Endothelial cell of umbilical vein (primary cell): Measurements from ENCODE around the gene SCYL1. TPM values are rescaled to one million over a fixed set of nuclear protein-coding genes. Genes with fewer than 3 reads are reported as not detected.

Experiments
- BruUV-seq: library from RNA; stranded (reverse); fragments of 400-500 nt; replicated peaks from 2 replicates; lab custom pipeline; 2021; lab: Mats Ljungman, UMichigan
- CTCF ChIA-PET: fragments of 300-600, 350-600 bp; sonication (Branson Sonifier 250); formaldehyde crosslinking; loops from one replicate; lab custom pipeline; 2021; ENCODE audit warnings: antibody characterized with exemption, inconsistent platforms; lab: Charles Lee
- POLR2A ChIA-PET: fragments of 300-600, 350-600 bp; sonication (Branson Sonifier 250); formaldehyde crosslinking; loops from one replicate; lab custom pipeline; 2021; ENCODE audit warnings: antibody characterized with exemption, inconsistent platforms; lab: Charles Lee
- DNase-seq: peaks from one replicate; pipeline ENCODE4 v3.0.0-alpha.2; 2011; ENCODE audit warnings: low read depth, low spot score
- FAIRE-seq: peaks from 2 replicates; lab custom pipeline; 2011; peaks lifted over from hg19 to GRCh38; lab: Jason Lieb, UNC
- H2AFZ ChIP-seq: 2 replicates; pipeline ENCODE4 v1.6.0; 2012; ENCODE audit warnings: low read depth, low read length, control low read depth, inconsistent platforms
- H3K27ac ChIP-seq: 2 replicates; pipeline ENCODE4 v1.5.1; 2011; ENCODE audit warnings: low read depth, mild to moderate bottlenecking, control low read depth, low read length, moderate library complexity; ENCODE audit not compliant: insufficient read depth
- H3K27me3 ChIP-seq, 2 experiments: 2 replicates each; pipeline versions ENCODE4 v1.6.0 to v1.6.1; 2011; ENCODE audit warnings: low read length in 2 of 2, mixed read lengths in 1 of 2; ENCODE audit not compliant: control insufficient read depth in 2 of 2, insufficient read depth in 2 of 2
- H3K36me3 ChIP-seq, 2 experiments: 2 replicates in 1 of 2; 3 replicates in 1 of 2; pipeline ENCODE4 v1.5.1; 2011; ENCODE audit warnings: low read length in 2 of 2, mild to moderate bottlenecking in 1 of 2, moderate library complexity in 1 of 2; ENCODE audit not compliant: control insufficient read depth in 2 of 2, insufficient read depth in 2 of 2; ENCODE audit errors: extremely low read depth in 1 of 2
- H3K4me1 ChIP-seq: 3 replicates; pipeline ENCODE4 v1.5.1; 2011; ENCODE audit warnings: mild to moderate bottlenecking, low read length; ENCODE audit not compliant: control insufficient read depth, insufficient read depth; ENCODE audit errors: extremely low read depth
- H3K4me2 ChIP-seq: 2 replicates; pipeline ENCODE4 v1.6.1; 2011; ENCODE audit warnings: low read length, control low read depth, mixed read lengths; ENCODE audit not compliant: insufficient read depth
- H3K4me3 ChIP-seq, 3 experiments: fragments of 200-600 bp in 1 of 3; sonication (generic), shearing (Covaris generic) in 1 of 3; replicated peaks in 1 of 3; 2 replicates each; pipeline ENCODE4 v1.5.1; 2011 to 2016; ENCODE audit warnings: control low read depth in 3 of 3, low read length in 3 of 3, mild to moderate bottlenecking in 2 of 3, inconsistent platforms in 1 of 3, low read depth in 1 of 3, moderate library complexity in 1 of 3; ENCODE audit not compliant: insufficient read depth in 1 of 3
- H3K79me2 ChIP-seq: 2 replicates; pipeline ENCODE4 v1.6.0; 2012; ENCODE audit warnings: low read length, inconsistent platforms; ENCODE audit not compliant: control insufficient read depth, insufficient read depth
- H3K9ac ChIP-seq: replicated peaks from 2 replicates; pipeline ENCODE3; 2011; ENCODE audit warnings: low read length, control low read depth; ENCODE audit not compliant: insufficient read depth; ENCODE audit errors: extremely low read depth
- H3K9me1 ChIP-seq: replicated peaks from 3 replicates; pipeline ENCODE4 v1.6.0; 2011; ENCODE audit warnings: mild to moderate bottlenecking, low read length; ENCODE audit not compliant: control insufficient read depth, insufficient read depth; ENCODE audit errors: extremely low read depth
- H3K9me3 ChIP-seq: replicated peaks from 2 replicates; pipeline ENCODE4 v1.5.1; 2012; ENCODE audit warnings: low read length, inconsistent platforms; ENCODE audit not compliant: control insufficient read depth, insufficient read depth
- H4K20me1 ChIP-seq: replicated peaks from 2 replicates; pipeline ENCODE3; 2011; ENCODE audit warnings: mild to moderate bottlenecking, low read length; ENCODE audit not compliant: control insufficient read depth, insufficient read depth; ENCODE audit errors: extremely low read depth
- GATA2 ChIP-seq: IDR thresholded peaks from 2 replicates; pipeline ENCODE4 v1.7.0; 2011; ENCODE audit warnings: low read depth, mild to moderate bottlenecking, moderate library complexity, mixed read lengths, low read length; ENCODE audit not compliant: insufficient read length, insufficient read depth
- MYC ChIP-seq: IDR thresholded peaks from one replicate; pipeline ENCODE4 v1.6.1; 2011; ENCODE audit warnings: mild to moderate bottlenecking, low read depth, low read length
- POLR2A ChIP-seq: IDR thresholded peaks from 2 replicates; pipeline ENCODE4 v1.6.1; 2012; ENCODE audit warnings: low read depth, mild to moderate bottlenecking, control low read depth, low read length
- POLR2AphosphoS5 ChIP-seq: IDR thresholded peaks from 2 replicates; pipeline ENCODE4 v1.6.1; 2012; ENCODE audit warnings: low read depth, mild to moderate bottlenecking, control low read depth, low read length, moderate library complexity; ENCODE audit not compliant: insufficient read depth
- dilution Hi-C: fragments of 300-500 bp; cut with MboI; formaldehyde crosslinking; loops from one replicate; pipeline ENCODE4 v1.15.0; 2019; ENCODE audit warnings: low sequenced_read_pairs; ENCODE audit not compliant: extremely low pct_ligation_motif_present
- intact Hi-C: fragments of 100-400 bp; cut with micrococcal nuclease; formaldehyde crosslinking; loops from one replicate; pipeline ENCODE4 v1.10.0; 2022
- polyA plus RNA-seq, 4 experiments: library from polyadenylated mRNA; depleted of rRNA in 3 of 4; stranded (reverse) in 3 of 4; unstranded in 1 of 4; fragments of >200 nt; gene quantifications; 2 replicates each; pipeline versions ENCODE4 v1.2.1 to v1.2.3, GENCODE V29; 2011 to 2012; ENCODE audit warnings: missing spikeins in 1 of 4
- total RNA-seq: library from RNA; stranded (reverse); gene quantifications from 2 replicates; pipeline ENCODE4 v1.2.3, GENCODE V29; 2021

Gene SCYL1
- total and polyA plus RNA-seq, 2 donors (not counting 3 experiments of a cell fraction or from before 2014, with no cell fraction given), result 88.2 to 126 TPM

GRCh38 chr11:65574811-65575567 lies 50.1 kb downstream of the SCYL1 start:
- Histone ChIP-seq H3K36me3 (no peaks in the 10 kb centered on the region), H3K27ac (peak overlapping the region; percentile 45), H4K20me1 (no peaks in the 10 kb centered on the region), H3K4me2 (peak overlapping the region; percentile 56), H3K79me2 (peaks cover 25% of the 10 kb centered on the region), H3K9me1 (no peaks in the 10 kb centered on the region), H3K4me1 (peaks cover 50% of the 10 kb centered on the region), H2AFZ (no peak overlapping the region), H3K9ac (no peak overlapping the region), H3K9me3 (no peaks in the 10 kb centered on the region), H3K27me3 (no peaks in the 10 kb centered on the region), H3K4me3 (peak overlapping the region in 2 of 3 experiments; percentile 31 to 34)
- dilution Hi-C loops, result no loop called here
- ChIA-PET CTCF (interaction anchor here (1.4 to 9.7 kb wide), 3 partner anchors 15 to 49 kb away, joined by 3 to 167 read pairs (median 22); no protein-coding TSS in a partner anchor), POLR2A (no interaction called here)
- FAIRE-seq (no peak), DNase-seq (peak; percentile 46)
- TF ChIP-seq POLR2A (peak; percentile 60), GATA2 (no peak)
- BruUV-seq, result no TSS peak
- intact Hi-C loops, result loop anchor here (1.0 to 5.0 kb wide), 5 partner anchors 13 to 193 kb away; partner anchors contain the start of genes LTBP3, PCNX3 and SLC25A45

GRCh38 chr11:65575568-65576231 lies 50.8 kb downstream of the SCYL1 start, which contains the start of gene EHBP1L1:
EHBP1L1 (plus strand) TSS chr11:65576053; CDS start chr11:65576303, 250 bp downstream.
- H4K20me1 ChIP-seq, result no peaks in the 10 kb centered on the region
- DNase-seq (peak; percentile 32), FAIRE-seq (no peak)
- ChIA-PET CTCF (interaction anchor here (1.4 to 9.7 kb wide), 3 partner anchors 14 to 50 kb away, joined by 3 to 167 read pairs (median 22); no protein-coding TSS in a partner anchor), POLR2A (no interaction called here)
- H3K36me3 ChIP-seq, result no peaks in the 10 kb centered on the region
- H3K4me3 ChIP-seq, result peak within 1 kb of the TSS; percentile 16 to 34 (median 31)
- no peaks in the 10 kb centered on the region for H3K9me1 ChIP-seq
- no peaks in the 10 kb centered on the region for H3K9me3 ChIP-seq
- H3K9ac ChIP-seq, result peak within 1 kb of the TSS; percentile 20
- peaks cover 22% of the 10 kb centered on the region for H3K79me2 ChIP-seq
- H2AFZ ChIP-seq, result no peak within 1 kb of the TSS
- peak within 1 kb of the TSS; percentile 45 for H3K27ac ChIP-seq
- peak within 1 kb of the TSS; percentile 56 for H3K4me2 ChIP-seq
- H3K4me1 ChIP-seq, result peaks cover 50% of the 10 kb centered on the region
- no peaks in the 10 kb centered on the region for H3K27me3 ChIP-seq
- TF ChIP-seq MYC (no peak), POLR2AphosphoS5 (peak; percentile 50)
- no TSS peak for BruUV-seq
- intact Hi-C loops (no loop called here), dilution Hi-C loops (no loop called here)
